H9 (cell line): ENCODE results near the gene BMP2K. TPM values are rescaled to one million over a fixed set of nuclear protein-coding genes. Genes with fewer than 3 reads are reported as not detected.

ENCODE experiments used
- DNase-seq: peaks from one replicate; pipeline ENCODE4 v3.0.0-alpha.2; 2017
- H2AFZ ChIP-seq: one replicate; pipeline ENCODE4 v1.6.1; 2013; ENCODE audit warnings: mild to moderate bottlenecking, low read length, control low read depth, moderate library complexity
- H2AK5ac ChIP-seq: 2 replicates; pipeline ENCODE4 v1.6.1; 2013; ENCODE audit warnings: low read length, control low read depth, mixed read lengths; ENCODE audit not compliant: insufficient read length
- H2BK120ac ChIP-seq: one replicate; pipeline ENCODE4 v1.6.1; 2013; ENCODE audit warnings: low read depth, mild to moderate bottlenecking, low read length, control low read depth, inconsistent platforms; ENCODE audit not compliant: poor library complexity, severe bottlenecking
- H2BK12ac ChIP-seq: 2 replicates; pipeline ENCODE4 v1.6.1; 2013; ENCODE audit warnings: low read length, control low read depth, mixed read lengths, low read depth; ENCODE audit not compliant: insufficient read length
- H2BK15ac ChIP-seq: 2 replicates; pipeline ENCODE4 v1.6.1; 2013; ENCODE audit warnings: low read depth, low read length, control low read depth
- H2BK20ac ChIP-seq: one replicate; pipeline ENCODE4 v1.6.1; 2013; ENCODE audit warnings: low read depth, mild to moderate bottlenecking, low read length, control low read depth, inconsistent platforms; ENCODE audit not compliant: poor library complexity, severe bottlenecking
- H2BK5ac ChIP-seq: 2 replicates; pipeline ENCODE4 v1.6.1; 2013; ENCODE audit warnings: low read length, control low read depth, mixed read lengths; ENCODE audit not compliant: insufficient read length
- H3K14ac ChIP-seq: 2 replicates; pipeline ENCODE4 v1.6.1; 2013; ENCODE audit warnings: low read length, control low read depth; ENCODE audit not compliant: insufficient read depth
- H3K18ac ChIP-seq: 2 replicates; pipeline ENCODE4 v1.6.1; 2013; ENCODE audit warnings: low read depth, mild to moderate bottlenecking, mixed read lengths, low read length, control low read depth; ENCODE audit not compliant: insufficient read length
- H3K23ac ChIP-seq: 2 replicates; pipeline ENCODE4 v1.6.1; 2013; ENCODE audit warnings: low read length, control low read depth, mixed read lengths, low read depth; ENCODE audit not compliant: insufficient read length
- H3K23me2 ChIP-seq: 2 replicates; pipeline ENCODE4 v1.6.1; 2013; ENCODE audit warnings: low read depth, mild to moderate bottlenecking, mixed read lengths, low read length, control low read depth; ENCODE audit not compliant: insufficient read length, poor library complexity, severe bottlenecking
- H3K27ac ChIP-seq: 2 replicates; pipeline ENCODE4 v1.5.1; 2013; ENCODE audit warnings: low read length, control low read depth, mixed read lengths, low read depth; ENCODE audit not compliant: insufficient read length
- H3K27me3 ChIP-seq: 2 replicates; pipeline ENCODE4 v1.6.1; 2013; ENCODE audit warnings: low read length, control low read depth, inconsistent platforms; ENCODE audit not compliant: insufficient read depth
- H3K4ac ChIP-seq: 2 replicates; pipeline ENCODE4 v1.6.1; 2013; ENCODE audit warnings: low read depth, mild to moderate bottlenecking, control low read depth, inconsistent platforms, low read length, moderate library complexity
- H3K4me1 ChIP-seq: 2 replicates; pipeline ENCODE4 v1.6.1; 2013; ENCODE audit warnings: low read length, control low read depth, inconsistent platforms; ENCODE audit not compliant: insufficient read depth
- H3K4me2 ChIP-seq: 2 replicates; pipeline ENCODE4 v1.6.1; 2013; ENCODE audit warnings: low read length, control low read depth, mixed read lengths; ENCODE audit not compliant: insufficient read length, insufficient read depth
- H3K56ac ChIP-seq: 2 replicates; pipeline ENCODE4 v1.6.1; 2013; ENCODE audit warnings: low read depth, mild to moderate bottlenecking, mixed read lengths, low read length, control low read depth; ENCODE audit not compliant: insufficient read length
- H3K79me1 ChIP-seq: 2 replicates; pipeline ENCODE4 v1.6.1; 2013; ENCODE audit warnings: low read depth, mild to moderate bottlenecking, moderate library complexity, low read length, control low read depth, inconsistent platforms; ENCODE audit not compliant: insufficient read depth, poor library complexity, severe bottlenecking
- H3K79me2 ChIP-seq: 2 replicates; pipeline ENCODE4 v1.6.1; 2013; ENCODE audit warnings: low read length, control low read depth, inconsistent platforms; ENCODE audit not compliant: insufficient read depth
- H3K9ac ChIP-seq: 2 replicates; pipeline ENCODE4 v1.6.1; 2013; ENCODE audit warnings: low read length, control low read depth, mixed read lengths; ENCODE audit not compliant: insufficient read length; ENCODE audit errors: extremely low read depth
- H3K9me3 ChIP-seq: one replicate; pipeline ENCODE4 v1.6.1; 2013; ENCODE audit warnings: low read depth, low read length, inconsistent platforms; ENCODE audit not compliant: control insufficient read depth
- H3T11ph ChIP-seq: one replicate; pipeline ENCODE4 v1.6.1; 2013; ENCODE audit warnings: mild to moderate bottlenecking, low read length, control low read depth, inconsistent platforms
- H4K20me1 ChIP-seq: one replicate; pipeline ENCODE4 v1.6.1; 2013; ENCODE audit not compliant: control insufficient read depth, insufficient read length, insufficient read depth
- H4K5ac ChIP-seq: 2 replicates; pipeline ENCODE4 v1.6.1; 2013; ENCODE audit warnings: low read depth, mild to moderate bottlenecking, mixed read lengths, low read length, control low read depth; ENCODE audit not compliant: insufficient read length
- H4K8ac ChIP-seq: replicated peaks from 2 replicates; pipeline ENCODE4 v1.6.1; 2013; ENCODE audit warnings: low read length, control low read depth, mixed read lengths, low read depth; ENCODE audit not compliant: insufficient read length
- H4K91ac ChIP-seq: 2 replicates; pipeline ENCODE4 v1.6.1; 2013; ENCODE audit warnings: low read depth, mild to moderate bottlenecking, moderate library complexity, mixed read lengths, low read length, control low read depth; ENCODE audit not compliant: insufficient read length
- H3K27ac Mint-ChIP-seq, 3 experiments: 2 replicates in 2 of 3; 3 replicates in 1 of 3; pipeline ENCODE4 v1.8.0; 2020 to 2021; ENCODE audit warnings: mixed read lengths in 3 of 3, mild to moderate bottlenecking in 1 of 3, moderate library complexity in 1 of 3
- H3K27me3 Mint-ChIP-seq: 2 replicates; pipeline ENCODE4 v1.8.0; 2021; ENCODE audit warnings: low read depth, mild to moderate bottlenecking, moderate library complexity, mixed read lengths
- H3K36me3 Mint-ChIP-seq, 3 experiments: 2 replicates in 2 of 3; 3 replicates in 1 of 3; pipeline ENCODE4 v1.8.0; 2020 to 2021; ENCODE audit warnings: low read depth in 3 of 3, mixed read lengths in 3 of 3; ENCODE audit not compliant: insufficient read depth in 1 of 3
- H3K4me1 Mint-ChIP-seq, 2 experiments: 2 replicates each; pipeline ENCODE4 v1.8.0; 2020; ENCODE audit warnings: mixed read lengths in 2 of 2
- H3K4me3 Mint-ChIP-seq, 2 experiments: 2 replicates in 1 of 2; 3 replicates in 1 of 2; pipeline ENCODE4 v1.8.0; 2020 to 2021; ENCODE audit warnings: mild to moderate bottlenecking in 2 of 2, mixed read lengths in 2 of 2, moderate library complexity in 1 of 2
- H3K9me3 Mint-ChIP-seq, 2 experiments: 2 replicates in 1 of 2; 3 replicates in 1 of 2; pipeline ENCODE4 v1.8.0; 2020; ENCODE audit warnings: mild to moderate bottlenecking in 2 of 2, mixed read lengths in 2 of 2, moderate library complexity in 1 of 2
- WGBS: extraction: QIAGEN DNeasy Blood & Tissue Kit; methylation state at CpG from one replicate; pipeline ENCODE4 v1.1.7; 2013; ENCODE audit warnings: missing lambda C conversion rate, low lambda C conversion rate, mixed read lengths; ENCODE audit not compliant: insufficient read length; ENCODE audit errors: extremely low coverage; 5-methylcytosine and 5-hydroxymethylcytosine counted together
- total RNA-seq: library from RNA; stranded (reverse); gene quantifications from 2 replicates; pipeline ENCODE4 v1.2.1, GENCODE V29; 2021
- TF ChIP-seq, protein P1 (sequence below): fragments of 200-600 bp; sonication (generic); conservative IDR thresholded peaks from 3 replicates; pipeline ENCODE4 v1.8.0; 2021; ENCODE audit warnings: antibody characterized with exemption, mild to moderate bottlenecking

Gene BMP2K
- total RNA-seq, 1 experiment from 2014 or later: 26.4 TPM

DNA sequence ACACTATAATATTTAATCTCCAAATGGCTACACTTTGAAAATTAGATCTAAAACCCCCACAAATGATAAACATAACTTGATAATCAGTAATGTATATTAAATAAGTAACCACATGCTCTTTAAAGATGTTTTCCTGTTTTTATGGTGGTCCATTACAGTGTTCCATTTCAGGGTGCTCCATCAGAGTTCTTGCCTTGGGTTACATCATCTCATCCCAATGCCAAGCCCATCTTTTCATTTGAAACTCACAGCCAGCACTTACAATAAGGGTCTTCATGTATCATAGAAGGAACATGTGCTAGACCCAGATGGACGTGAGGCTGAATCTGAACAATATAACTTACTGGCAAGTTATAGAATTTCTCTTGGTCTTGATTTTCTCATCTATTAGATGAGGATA, 173.6 kb downstream of the BMP2K start:
- WGBS: no CpG with 5 or more reads among the region's 1 CpG
- TF ChIP-seq, protein P1, sequence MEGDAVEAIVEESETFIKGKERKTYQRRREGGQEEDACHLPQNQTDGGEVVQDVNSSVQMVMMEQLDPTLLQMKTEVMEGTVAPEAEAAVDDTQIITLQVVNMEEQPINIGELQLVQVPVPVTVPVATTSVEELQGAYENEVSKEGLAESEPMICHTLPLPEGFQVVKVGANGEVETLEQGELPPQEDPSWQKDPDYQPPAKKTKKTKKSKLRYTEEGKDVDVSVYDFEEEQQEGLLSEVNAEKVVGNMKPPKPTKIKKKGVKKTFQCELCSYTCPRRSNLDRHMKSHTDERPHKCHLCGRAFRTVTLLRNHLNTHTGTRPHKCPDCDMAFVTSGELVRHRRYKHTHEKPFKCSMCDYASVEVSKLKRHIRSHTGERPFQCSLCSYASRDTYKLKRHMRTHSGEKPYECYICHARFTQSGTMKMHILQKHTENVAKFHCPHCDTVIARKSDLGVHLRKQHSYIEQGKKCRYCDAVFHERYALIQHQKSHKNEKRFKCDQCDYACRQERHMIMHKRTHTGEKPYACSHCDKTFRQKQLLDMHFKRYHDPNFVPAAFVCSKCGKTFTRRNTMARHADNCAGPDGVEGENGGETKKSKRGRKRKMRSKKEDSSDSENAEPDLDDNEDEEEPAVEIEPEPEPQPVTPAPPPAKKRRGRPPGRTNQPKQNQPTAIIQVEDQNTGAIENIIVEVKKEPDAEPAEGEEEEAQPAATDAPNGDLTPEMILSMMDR: no peak

More for the DNA sequence above, 173.6 kb downstream of the BMP2K start:
- Histone ChIP-seq H3K14ac (no peak overlapping the region), H4K20me1 (no peaks in the 10 kb centered on the region), H4K91ac (no peak overlapping the region), H3K4ac (no peak overlapping the region), H2BK12ac (no peak overlapping the region), H2AFZ (no peak overlapping the region), H3K4me2 (no peak overlapping the region), H3K79me1 (no peaks in the 10 kb centered on the region), H2BK20ac (no peak overlapping the region), H3K9me3 (no peaks in the 10 kb centered on the region), H4K8ac (no peak overlapping the region), H3K79me2 (no peaks in the 10 kb centered on the region), H2BK120ac (no peak overlapping the region), H3K4me1 (no peaks in the 10 kb centered on the region), H3K23me2 (no peaks in the 10 kb centered on the region), H2BK5ac (no peak overlapping the region), H3K56ac (no peak overlapping the region), H2AK5ac (no peak overlapping the region), H3K18ac (no peak overlapping the region), H2BK15ac (no peak overlapping the region), H3K27me3 (no peaks in the 10 kb centered on the region), H3T11ph (no peak overlapping the region), H3K27ac (no peak overlapping the region), H3K23ac (no peak overlapping the region), H3K9ac (no peak overlapping the region), H4K5ac (no peak overlapping the region)
- Mint-ChIP-seq H3K9me3 (no peaks in the 10 kb centered on the region), H3K27ac (no peak overlapping the region), H3K27me3 (peaks cover 5% of the 10 kb centered on the region; the same call in 1 of the 2 replicates), H3K4me1 (no peaks in the 10 kb centered on the region), H3K4me3 (no peak overlapping the region), H3K36me3 (no peaks in the 10 kb centered on the region; a peak in 1 of 7 replicates)
- no peak for DNase-seq
